Cortex of kidney (tissue), 1 donor: ENCODE data around the gene LMAN2.
"Not testable (repeated sequence)": the region's sequence is repeated elsewhere in the genome, so short reads cannot be mapped to it uniquely, and the experiment has no call there.

ENCODE experiments used
- DNase-seq: peaks from one replicate; lab custom pipeline; 2025; lab: John Stamatoyannopoulos, UW

The LMAN2 gene

GRCh38 chr5:177346820-177347219 lies 4.6 kb downstream of the LMAN2 start:
- DNase-seq: no peak

- DNase-seq: no peak
These were observed 6.6 kb downstream of the LMAN2 start for GRCh38 chr5:177344891-177345290.

GRCh38 chr5:177343777-177344176 lies 7.7 kb downstream of the LMAN2 start:
- no peak for DNase-seq

- DNase-seq: not testable (repeated sequence)
These were observed 8.5 kb downstream of the LMAN2 start for GRCh38 chr5:177343000-177343399.

GRCh38 chr5:177339107-177339638 lies 12.3 kb downstream of the LMAN2 start:
- no peak for DNase-seq

- DNase-seq: no peak
These were observed 13.0 kb downstream of the LMAN2 start for GRCh38 chr5:177338251-177339106.

GRCh38 chr5:177336603-177337494 lies 14.6 kb downstream of the LMAN2 start:
- no peak for DNase-seq

- no peak for DNase-seq
These were observed 15.4 kb downstream of the LMAN2 start for GRCh38 chr5:177336112-177336511.

GRCh38 chr5:177335701-177336065 lies 15.8 kb downstream of the LMAN2 start:
- DNase-seq: no peak

GRCh38 chr5:177334781-177335700 lies 16.4 kb downstream of the LMAN2 start:
- no peak for DNase-seq

- DNase-seq: no peak
These were observed 17.3 kb downstream of the LMAN2 start for GRCh38 chr5:177334155-177334551.

GRCh38 chr5:177333420-177334154 lies 17.9 kb downstream of the LMAN2 start:
- DNase-seq: no peak

- no peak for DNase-seq
These were observed 18.6 kb downstream of the LMAN2 start for GRCh38 chr5:177332896-177333260.

- no peak for DNase-seq
These were observed 19.2 kb downstream of the LMAN2 start for GRCh38 chr5:177332031-177332895.

GRCh38 chr5:177330991-177331842 lies 20.3 kb downstream of the LMAN2 start:
- no peak for DNase-seq

GRCh38 chr5:177329883-177330282 lies 21.6 kb downstream of the LMAN2 start:
- no peak for DNase-seq

GRCh38 chr5:177328545-177329231 lies 22.8 kb downstream of the LMAN2 start:
- DNase-seq: no peak
